ENCODE results near the gene IGSF5. TPM values are rescaled to one million over a fixed set of nuclear protein-coding genes. Genes with fewer than 3 reads are reported as not detected.

Gene IGSF5
- total RNA-seq, 1 donor from 2014 or later: 0.77 TPM

GRCh38 chr21:39707316-39707715 lies 37.7 kb upstream of the IGSF5 start:
- TF ChIP-seq CTCF (conservative IDR thresholded peaks at IDR 0.05): no peak
- Mint-ChIP-seq H3K9me3 (no peaks in the 10 kb centered on the region), H3K27me3 (ENCODE audit: low read depth) (peaks cover 39% of the 10 kb centered on the region), H3K4me1 (no peaks in the 10 kb centered on the region), H3K27ac (ENCODE audit: unreplicated experiment) (peak overlapping the region; percentile 19), H3K36me3 (ENCODE audit: low read depth) (peaks cover 5% of the 10 kb centered on the region), H3K4me3 (no peak overlapping the region)
- no peak for DNase-seq (ENCODE audit: low read depth, low spot score)

- H3K9me3 Mint-ChIP-seq: no peaks in the 10 kb centered on the region
- DNase-seq (ENCODE audit: low read depth, low spot score): no peak
- no peak for TF ChIP-seq CTCF (conservative IDR thresholded peaks at IDR 0.05)
- no peak overlapping the region for H3K27ac Mint-ChIP-seq (ENCODE audit: unreplicated experiment)
- peaks cover 2% of the 10 kb centered on the region for H3K36me3 Mint-ChIP-seq (ENCODE audit: low read depth)
- H3K4me1 Mint-ChIP-seq: peaks cover 6% of the 10 kb centered on the region
- H3K27me3 Mint-ChIP-seq (ENCODE audit: low read depth): peaks cover 59% of the 10 kb centered on the region
- no peak overlapping the region for H3K4me3 Mint-ChIP-seq
Observed at GRCh38 chr21:39710866-39711265, 34.1 kb upstream of the IGSF5 start.

GRCh38 chr21:39712273-39712672 lies 32.7 kb upstream of the IGSF5 start:
- H3K4me1 Mint-ChIP-seq: peaks cover 6% of the 10 kb centered on the region
- no peak for TF ChIP-seq CTCF (conservative IDR thresholded peaks at IDR 0.05)
- H3K27me3 Mint-ChIP-seq (ENCODE audit: low read depth): peaks cover 60% of the 10 kb centered on the region
- peaks cover 2% of the 10 kb centered on the region for H3K36me3 Mint-ChIP-seq (ENCODE audit: low read depth)
- no peak for DNase-seq (ENCODE audit: low read depth, low spot score)
- H3K9me3 Mint-ChIP-seq: no peaks in the 10 kb centered on the region
- H3K27ac Mint-ChIP-seq (ENCODE audit: unreplicated experiment): no peak overlapping the region
- H3K4me3 Mint-ChIP-seq: no peak overlapping the region

GRCh38 chr21:39712976-39713375 lies 32.0 kb upstream of the IGSF5 start:
- H3K36me3 Mint-ChIP-seq (ENCODE audit: low read depth): peaks cover 2% of the 10 kb centered on the region
- H3K27ac Mint-ChIP-seq (ENCODE audit: unreplicated experiment): no peak overlapping the region
- no peak for DNase-seq (ENCODE audit: low read depth, low spot score)

GRCh38 chr21:39713905-39714304 lies 31.1 kb upstream of the IGSF5 start:
- Mint-ChIP-seq H3K27ac (ENCODE audit: unreplicated experiment) (no peak overlapping the region), H3K27me3 (ENCODE audit: low read depth) (peaks cover 71% of the 10 kb centered on the region), H3K4me3 (no peak overlapping the region), H3K9me3 (no peaks in the 10 kb centered on the region), H3K36me3 (ENCODE audit: low read depth) (peaks cover 2% of the 10 kb centered on the region), H3K4me1 (peaks cover 6% of the 10 kb centered on the region)
- TF ChIP-seq CTCF (conservative IDR thresholded peaks at IDR 0.05): no peak
- no peak for DNase-seq (ENCODE audit: low read depth, low spot score)

More at GRCh38 chr21:39712976-39713375, 32.0 kb upstream of the IGSF5 start:
- peaks cover 6% of the 10 kb centered on the region for H3K4me1 Mint-ChIP-seq
- no peak overlapping the region for H3K4me3 Mint-ChIP-seq
- peak; percentile 49 for TF ChIP-seq CTCF (conservative IDR thresholded peaks at IDR 0.05)
- H3K27me3 Mint-ChIP-seq (ENCODE audit: low read depth): peaks cover 62% of the 10 kb centered on the region
- H3K9me3 Mint-ChIP-seq: no peaks in the 10 kb centered on the region

GRCh38 chr21:39714331-39714730 lies 30.7 kb upstream of the IGSF5 start:
- no peak for TF ChIP-seq CTCF (conservative IDR thresholded peaks at IDR 0.05)
- H3K4me1 Mint-ChIP-seq: peaks cover 6% of the 10 kb centered on the region
- peaks cover 2% of the 10 kb centered on the region for H3K36me3 Mint-ChIP-seq (ENCODE audit: low read depth)
- H3K4me3 Mint-ChIP-seq: no peak overlapping the region
- DNase-seq (ENCODE audit: low read depth, low spot score): no peak
- H3K27me3 Mint-ChIP-seq (ENCODE audit: low read depth): peaks cover 73% of the 10 kb centered on the region
- H3K9me3 Mint-ChIP-seq: no peaks in the 10 kb centered on the region
- no peak overlapping the region for H3K27ac Mint-ChIP-seq (ENCODE audit: unreplicated experiment)

Measured in neural crest cell (in vitro differentiated cells).